Stromal cell of bone marrow (primary cell): ENCODE data around the gene E4F1.

ENCODE experiments used
- DNase-seq: peaks from one replicate; pipeline ENCODE4 v3.0.0-alpha.2; 2012; ENCODE audit warnings: low read depth

Gene E4F1

DNA sequence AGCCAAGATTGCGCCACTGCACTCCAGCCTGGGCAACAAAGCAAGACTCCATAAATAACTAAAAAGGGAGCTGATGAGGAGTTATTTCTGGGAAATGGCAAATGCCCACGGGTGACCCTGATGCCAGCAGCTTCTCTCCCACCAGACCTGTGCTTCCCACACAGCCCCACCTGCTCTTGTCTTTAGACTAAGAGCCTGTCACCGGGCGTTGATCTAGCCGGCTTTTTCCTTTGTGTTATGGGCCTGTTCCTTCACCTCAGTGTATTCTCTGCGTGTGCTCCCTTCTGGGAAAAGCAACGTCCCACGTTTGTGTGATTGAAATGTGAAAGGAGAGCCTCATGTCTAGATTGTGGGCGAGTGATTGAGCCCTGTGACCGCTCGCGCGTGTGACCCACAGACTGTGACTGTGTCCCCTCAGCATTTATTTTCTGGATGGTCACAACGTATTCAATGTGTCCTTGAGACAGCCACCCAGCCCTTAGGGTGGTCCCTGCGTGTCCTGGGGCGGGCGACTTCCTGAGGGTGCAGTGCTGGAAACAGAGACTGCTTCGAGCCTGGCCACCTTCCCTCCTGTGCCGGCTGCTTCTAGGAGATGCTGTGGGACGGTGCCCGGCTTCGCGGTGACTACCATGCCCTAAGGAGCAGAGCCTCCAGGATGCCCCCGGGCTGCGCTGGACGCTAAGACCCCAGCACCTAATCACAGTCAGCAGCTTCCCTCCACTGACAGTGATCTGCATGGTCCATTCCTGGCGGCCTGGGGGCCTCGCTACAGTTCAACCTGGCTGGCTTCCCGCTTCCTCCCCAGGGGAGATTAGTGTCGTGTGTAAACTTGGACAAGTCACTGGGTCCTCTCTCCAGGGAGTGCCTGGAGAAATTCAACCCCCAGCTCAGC lies 52.3 kb downstream of the E4F1 start:
- DNase-seq: no peak

DNA sequence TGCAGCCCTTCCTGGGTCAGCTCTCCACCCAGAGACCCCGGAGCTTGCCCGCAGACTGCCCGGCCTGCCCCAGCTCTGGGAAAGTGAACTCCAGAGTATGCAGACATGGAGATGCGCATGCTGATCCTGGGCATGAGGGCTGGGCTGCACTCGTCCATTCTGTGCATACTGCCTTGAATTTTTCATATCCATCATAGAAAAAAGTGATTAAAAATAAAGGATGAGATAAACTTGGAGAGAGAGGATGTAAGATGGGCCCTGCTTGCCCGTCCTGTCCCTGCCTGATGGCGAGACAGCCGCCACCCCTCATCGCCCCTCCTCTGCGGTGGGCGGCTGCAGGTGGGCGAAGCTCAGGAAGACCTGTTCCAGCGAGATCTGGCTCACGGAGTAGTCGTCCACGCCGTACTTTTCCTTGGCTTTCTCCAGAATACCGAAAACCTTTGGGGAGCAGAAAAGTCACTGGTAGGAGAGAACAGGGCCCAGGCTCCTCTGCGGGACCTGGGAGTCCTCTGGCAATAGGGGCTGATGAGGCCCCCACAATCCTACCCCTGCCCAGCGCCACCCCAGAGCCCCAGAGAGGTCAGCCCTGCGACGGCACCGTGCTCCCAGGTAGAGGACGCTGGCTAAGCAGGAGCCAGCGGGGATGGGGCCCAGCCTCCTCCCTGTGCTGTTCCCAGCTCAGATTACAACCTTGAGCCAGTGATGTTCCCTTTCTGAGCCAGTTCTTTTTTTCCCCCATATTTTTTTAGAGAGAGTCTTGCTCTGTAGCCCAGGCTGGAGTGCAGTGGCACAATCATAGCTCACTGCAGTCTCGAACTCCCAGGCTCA lies 53.2 kb downstream of the E4F1 start:
- DNase-seq: no peak

GRCh38 chr16:2277466-2278271 lies 54.3 kb downstream of the E4F1 start:
- no peak for DNase-seq

GRCh38 chr16:2278272-2278608 lies 54.8 kb downstream of the E4F1 start:
- DNase-seq: no peak

GRCh38 chr16:2278956-2279800 lies 55.8 kb downstream of the E4F1 start:
- DNase-seq: no peak

DNA sequence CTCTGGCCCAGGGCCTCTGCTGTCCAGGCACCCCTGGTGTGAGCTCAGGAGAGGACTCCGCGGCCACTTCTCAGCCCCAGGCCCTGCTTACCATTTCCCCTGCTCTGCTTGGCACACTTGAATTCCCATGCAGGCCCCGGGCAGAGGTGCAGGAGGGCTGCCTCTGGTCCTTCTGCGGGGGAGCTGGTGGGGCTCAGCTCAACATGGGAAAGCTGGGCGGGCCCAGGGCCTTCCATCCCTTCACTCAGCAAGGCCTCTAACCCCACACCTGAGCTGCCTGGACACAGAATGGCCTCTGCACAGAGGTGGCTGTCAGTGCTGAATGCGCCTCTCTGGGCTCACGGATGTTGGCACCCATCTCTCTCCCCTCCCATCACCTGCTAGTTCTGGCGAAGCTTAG lies 57.1 kb downstream of the E4F1 start:
- no peak for DNase-seq

DNA sequence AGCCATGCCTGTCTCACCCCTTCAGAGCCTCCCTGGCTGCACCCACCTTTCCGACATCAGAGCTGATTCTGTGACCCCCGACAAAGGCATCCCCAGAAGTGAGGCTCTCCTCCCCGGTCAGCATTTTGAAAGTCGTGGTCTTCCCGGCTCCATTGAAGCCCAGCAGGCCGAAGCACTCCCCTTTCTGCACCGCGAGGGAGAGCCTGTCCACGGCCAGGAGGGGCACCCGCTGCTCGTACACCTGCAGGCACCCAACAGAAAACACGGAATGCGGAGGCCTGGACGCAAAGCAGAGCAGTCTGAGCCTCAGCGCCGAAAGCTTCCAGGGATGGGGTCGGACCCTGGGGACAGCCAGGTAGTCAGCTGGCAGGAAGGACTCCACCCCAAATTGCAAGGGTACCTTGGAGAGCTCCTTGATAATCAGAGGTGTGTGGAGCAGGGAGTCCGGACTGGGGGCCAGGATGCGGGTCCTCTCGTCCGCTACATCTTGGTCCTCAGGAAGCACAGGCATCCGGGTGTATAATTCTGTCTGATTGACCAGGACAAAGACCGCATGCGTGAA lies 57.7 kb downstream of the E4F1 start:
- no peak for DNase-seq

GRCh38 chr16:2282262-2282661 lies 58.9 kb downstream of the E4F1 start:
- no peak for DNase-seq

DNA sequence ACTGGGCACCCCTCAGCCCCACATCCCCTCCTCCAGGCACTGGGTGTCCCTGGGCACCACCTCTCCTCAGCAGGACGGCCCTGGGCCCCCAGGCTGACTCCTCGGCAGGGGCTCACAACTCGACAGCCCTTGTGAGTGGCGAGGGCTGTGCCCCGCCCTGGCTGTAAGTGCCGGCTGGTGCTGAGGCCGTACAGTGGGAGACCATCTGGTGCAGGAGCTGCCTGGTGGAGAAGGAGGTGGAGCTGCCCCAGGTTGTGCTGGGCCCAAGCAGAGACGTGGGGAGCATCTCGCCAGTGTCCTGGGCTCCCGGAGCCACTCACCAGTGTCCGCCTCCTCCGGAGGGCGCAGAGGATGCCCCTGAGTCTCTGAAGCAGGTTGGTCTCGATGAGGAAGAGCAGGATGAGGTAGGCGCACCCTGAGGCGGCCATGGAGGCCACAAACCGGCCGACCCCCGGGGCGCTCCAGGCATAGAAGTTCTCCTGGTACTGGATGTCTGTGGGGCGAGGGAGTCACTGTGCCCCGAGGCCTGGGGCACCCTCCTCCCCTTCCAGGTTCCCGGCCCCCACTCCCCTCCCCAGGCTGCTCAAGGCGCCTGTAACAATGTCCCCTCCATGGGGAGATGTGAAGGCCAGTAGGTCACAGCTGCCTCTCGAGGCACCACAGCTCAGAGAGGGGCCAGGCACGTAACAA lies 59.6 kb downstream of the E4F1 start:
- no peak for DNase-seq

- no peak for DNase-seq
Observed at GRCh38 chr16:2284001-2284770, 60.8 kb downstream of the E4F1 start.

DNA sequence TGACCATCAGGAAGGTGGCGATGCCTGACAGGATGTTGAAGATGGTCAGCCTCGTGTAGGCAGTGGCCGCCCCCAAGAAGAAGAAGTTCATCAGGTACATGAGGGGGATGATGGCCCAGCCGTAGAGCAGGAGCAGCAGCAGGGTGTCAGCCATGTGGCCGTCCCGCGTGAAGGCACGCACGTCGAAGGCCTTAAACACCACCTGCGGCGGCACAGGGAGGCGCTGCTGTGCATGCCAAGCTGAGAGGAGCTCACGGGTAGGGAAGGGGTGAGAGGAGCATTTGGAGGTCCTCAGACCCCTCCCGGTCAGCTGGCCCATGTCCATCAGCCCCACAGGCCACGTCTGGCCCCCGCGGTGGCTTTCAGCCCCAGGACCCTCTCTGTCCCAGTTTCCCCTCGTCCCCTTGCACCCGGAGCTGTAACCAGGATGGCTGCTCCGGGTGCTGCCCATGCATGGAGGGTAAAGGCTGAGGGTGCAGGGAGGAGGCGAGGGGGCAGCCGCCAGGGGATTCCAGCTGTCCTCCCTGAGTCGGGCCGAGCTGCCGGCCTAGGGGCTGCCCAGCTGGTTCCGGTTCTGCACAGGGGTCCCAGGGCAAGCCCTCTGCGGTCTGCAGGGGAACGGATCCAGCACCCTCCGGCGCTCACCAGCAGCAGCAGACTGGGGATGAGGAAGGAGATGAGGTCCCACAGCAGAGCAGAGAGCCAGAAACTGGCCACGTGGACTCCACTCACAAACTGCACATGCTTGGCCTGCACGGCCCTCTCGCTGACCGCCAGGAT lies 61.6 kb downstream of the E4F1 start:
- DNase-seq: no peak
